MCF 10A (cell line): ENCODE data around the gene ATP2A1. TPM values are rescaled to one million over a fixed set of nuclear protein-coding genes. Genes with fewer than 3 reads are reported as not detected.

Source experiments
- BruUV-seq: library from RNA; stranded (reverse); fragments of 400-500 nt; replicated peaks from 2 replicates; lab custom pipeline; 2021; lab: Mats Ljungman, UMichigan
- CTCF ChIA-PET: fragments of 300-600 bp; sonication (Branson Sonifier 250); formaldehyde crosslinking; extraction: SDS; loops from one replicate; lab custom pipeline; 2021; ENCODE audit warnings: antibody characterized with exemption, inconsistent platforms; lab: Yijun Ruan, JAX
- POLR2A ChIA-PET: fragments of 300-600, 350-650 bp; sonication (Branson Sonifier 250); formaldehyde crosslinking; extraction: SDS; loops from one replicate; lab custom pipeline; 2020; ENCODE audit warnings: antibody characterized with exemption, inconsistent platforms; lab: Yijun Ruan, JAX
- DNase-seq: peaks from one replicate; pipeline ENCODE4 v3.0.0-alpha.2; 2018; ENCODE audit not compliant: unreplicated experiment
- H3K27ac Mint-ChIP-seq: one replicate; pipeline ENCODE4 v1.8.0; 2022; ENCODE audit warnings: mild to moderate bottlenecking, low read depth, mixed read lengths; ENCODE audit not compliant: unreplicated experiment
- H3K27me3 Mint-ChIP-seq: one replicate; pipeline ENCODE4 v1.8.0; 2022; ENCODE audit warnings: mixed read lengths; ENCODE audit not compliant: insufficient read depth, unreplicated experiment
- H3K36me3 Mint-ChIP-seq: one replicate; pipeline ENCODE4 v1.8.0; 2022; ENCODE audit warnings: mild to moderate bottlenecking, moderate library complexity, mixed read lengths; ENCODE audit not compliant: insufficient read depth, unreplicated experiment
- H3K4me1 Mint-ChIP-seq: one replicate; pipeline ENCODE4 v1.8.0; 2022; ENCODE audit warnings: mixed read lengths; ENCODE audit not compliant: insufficient read depth, unreplicated experiment
- H3K4me3 Mint-ChIP-seq: one replicate; pipeline ENCODE4 v1.8.0; 2022; ENCODE audit warnings: mild to moderate bottlenecking, moderate library complexity, mixed read lengths; ENCODE audit not compliant: unreplicated experiment
- H3K9me3 Mint-ChIP-seq: one replicate; pipeline ENCODE4 v1.8.0; 2022; ENCODE audit warnings: mixed read lengths; ENCODE audit not compliant: unreplicated experiment
- CTCF ChIP-seq: fragments of 200-600 bp; IDR thresholded peaks from one replicate; pipeline ENCODE4 v1.8.0; 2022; ENCODE audit warnings: antibody characterized with exemption, mild to moderate bottlenecking; ENCODE audit not compliant: unreplicated experiment
- intact Hi-C: fragments of 100-400 bp; cut with micrococcal nuclease; formaldehyde crosslinking; loops from 2 replicates; pipeline ENCODE4 v1.14.1; 2022
- total RNA-seq: library from RNA; stranded (reverse); gene quantifications from 2 replicates; pipeline ENCODE4 v1.2.3, GENCODE V29; 2022

The ATP2A1 gene
- total RNA-seq, 1 experiment from 2014 or later = 0.23 TPM

GRCh38 chr16:28834873-28835863 is 43.1 kb upstream of the ATP2A1 start:
- H3K4me3 Mint-ChIP-seq = no peak overlapping the region
- BruUV-seq = no TSS peak
- ChIA-PET CTCF (no interaction called here), POLR2A (interaction anchor here (1.0 kb wide), 2 partner anchors 10 to 13 kb away, joined by 4 read pairs; partner anchors contain the start of gene ATXN2L)
- no peak for DNase-seq
- peaks cover 5% of the 10 kb centered on the region for H3K4me1 Mint-ChIP-seq
- TF ChIP-seq CTCF = no peak
- H3K27me3 Mint-ChIP-seq = no peaks in the 10 kb centered on the region
- H3K27ac Mint-ChIP-seq = no peak overlapping the region
- peaks cover 79% of the 10 kb centered on the region for H3K36me3 Mint-ChIP-seq
- intact Hi-C loops = no loop called here
- H3K9me3 Mint-ChIP-seq = no peaks in the 10 kb centered on the region

GRCh38 chr16:28835864-28836760 is 42.2 kb upstream of the ATP2A1 start:
- BruUV-seq = no TSS peak
- no peak for DNase-seq
- Mint-ChIP-seq H3K27ac (no peak overlapping the region), H3K4me1 (peaks cover 5% of the 10 kb centered on the region), H3K4me3 (no peak overlapping the region), H3K9me3 (no peaks in the 10 kb centered on the region), H3K27me3 (no peaks in the 10 kb centered on the region), H3K36me3 (peaks cover 74% of the 10 kb centered on the region)
- POLR2A ChIA-PET = interaction anchor here (1.0 to 1.2 kb wide), 2 partner anchors 9 to 10 kb away, joined by 4 to 5 read pairs; partner anchors contain the start of gene TUFM
- TF ChIP-seq CTCF = no peak
- intact Hi-C loops = no loop called here
- CTCF ChIA-PET = no interaction called here

GRCh38 chr16:28836761-28837064 is 41.6 kb upstream of the ATP2A1 start:
- Mint-ChIP-seq H3K9me3 (no peaks in the 10 kb centered on the region), H3K36me3 (peaks cover 72% of the 10 kb centered on the region), H3K27ac (no peak overlapping the region), H3K4me3 (no peak overlapping the region), H3K27me3 (no peaks in the 10 kb centered on the region), H3K4me1 (peaks cover 5% of the 10 kb centered on the region)
- BruUV-seq = TSS peak; percentile 37
- TF ChIP-seq CTCF = no peak
- CTCF ChIA-PET = no interaction called here
- intact Hi-C loops = no loop called here
- no peak for DNase-seq
- POLR2A ChIA-PET = interaction anchor here (1.2 kb wide), 1 partner anchor 10 kb away, joined by 5 read pairs; the partner anchor contains the start of gene TUFM
